Frontal cortex (tissue), 4 donors: Measurements from ENCODE around the gene GDPD4. TPM values are rescaled to one million over a fixed set of nuclear protein-coding genes. Genes with fewer than 3 reads are reported as not detected.

Source experiments
- DNase-seq, 2 donors: peaks; one replicate each; pipeline ENCODE4 v3.0.0; 2012; ENCODE audit warnings: low spot score in 2 of 2
- FAIRE-seq: peaks from 2 replicates; lab custom pipeline; 2012; peaks lifted over from hg19 to GRCh38; lab: Jason Lieb, UNC
- total RNA-seq: library from RNA; depleted of rRNA; stranded (reverse); fragments of >200 nt; gene quantifications from one replicate; pipeline ENCODE4 v1.2.3, GENCODE V29; 2014
- donor health status: control.
- donor health status: control.
- donor health status: control.

GDPD4 gene
- total RNA-seq, 1 donor from 2014 or later: not detected

GRCh38 chr11:77181799-77182541, 119.5 kb downstream of the GDPD4 start:
- FAIRE-seq: no peak
- no peak for DNase-seq

GRCh38 chr11:77181226-77181625, 120.3 kb downstream of the GDPD4 start:
- FAIRE-seq (no peak), DNase-seq (no peak)

- FAIRE-seq (no peak), DNase-seq (no peak)
These were observed 121.1 kb downstream of the GDPD4 start for GRCh38 chr11:77180346-77180745.

- FAIRE-seq: no peak
These were observed 121.8 kb downstream of the GDPD4 start for GRCh38 chr11:77179681-77180080.

GRCh38 chr11:77179048-77179447, 122.4 kb downstream of the GDPD4 start:
- DNase-seq: peak in 1 of 2 donors; percentile 42

More at GRCh38 chr11:77179681-77180080, 121.8 kb downstream of the GDPD4 start:
- no peak for DNase-seq

GRCh38 chr11:77178150-77178549, 123.3 kb downstream of the GDPD4 start:
- DNase-seq: no peak
- no peak for FAIRE-seq

More at GRCh38 chr11:77179048-77179447, 122.4 kb downstream of the GDPD4 start:
- no peak for FAIRE-seq

- no peak for FAIRE-seq
- DNase-seq: no peak
These were observed 124.5 kb downstream of the GDPD4 start for GRCh38 chr11:77176996-77177395.

GRCh38 chr11:77175869-77176539, 125.5 kb downstream of the GDPD4 start:
- no peak for FAIRE-seq
- DNase-seq: peak; percentile 55 to 62

GRCh38 chr11:77175021-77175842, 126.3 kb downstream of the GDPD4 start:
- DNase-seq: no peak
- no peak for FAIRE-seq

- DNase-seq: no peak
- FAIRE-seq: no peak
These were observed 126.9 kb downstream of the GDPD4 start for GRCh38 chr11:77174559-77174958.

GRCh38 chr11:77173494-77173893, 128.0 kb downstream of the GDPD4 start:
- FAIRE-seq (no peak), DNase-seq (no peak)

- FAIRE-seq (no peak), DNase-seq (no peak)
These were observed 128.9 kb downstream of the GDPD4 start for GRCh38 chr11:77172666-77172982.

- no peak for DNase-seq
- FAIRE-seq: no peak
These were observed 129.4 kb downstream of the GDPD4 start for GRCh38 chr11:77171885-77172665.

- DNase-seq (no peak), FAIRE-seq (no peak)
These were observed 130.2 kb downstream of the GDPD4 start for GRCh38 chr11:77171254-77171653.

- FAIRE-seq (no peak), DNase-seq (no peak)
These were observed 131.4 kb downstream of the GDPD4 start for GRCh38 chr11:77170107-77170506.

- no peak for FAIRE-seq
- no peak for DNase-seq
These were observed 133.7 kb downstream of the GDPD4 start for GRCh38 chr11:77167791-77168190.

- no peak for DNase-seq
- no peak for FAIRE-seq
These were observed 134.3 kb downstream of the GDPD4 start for GRCh38 chr11:77167111-77167626.
